Right forelimb (tissue), 1 donor: ENCODE results near the gene CASK.
"Not testable (repeated sequence)": the region's sequence is repeated elsewhere in the genome, so short reads cannot be mapped to it uniquely, and the experiment has no call there.

Experiments used
- DNase-seq: peaks from one replicate; pipeline ENCODE4 v3.0.0-alpha.2; 2018

The CASK gene

DNA sequence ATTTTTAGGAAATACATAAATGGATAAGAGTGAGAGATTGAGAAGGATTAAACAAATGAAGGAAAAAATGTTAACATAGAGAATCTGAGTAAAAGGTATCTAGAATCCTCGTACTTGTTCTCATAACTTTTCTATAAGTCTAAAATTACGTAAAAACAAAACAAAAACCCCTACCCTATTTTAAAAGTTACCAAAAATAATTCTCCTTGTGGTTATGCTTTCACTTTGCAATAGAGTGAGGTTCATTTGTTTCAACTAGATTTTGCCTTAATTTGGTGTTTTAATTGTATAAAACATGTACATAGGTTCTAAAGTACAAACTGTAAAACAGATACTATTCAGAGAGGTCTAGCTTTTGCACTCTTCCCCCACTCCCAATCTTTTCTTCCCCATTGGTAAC, 238.4 kb downstream of the CASK start:
- DNase-seq: no peak

DNA sequence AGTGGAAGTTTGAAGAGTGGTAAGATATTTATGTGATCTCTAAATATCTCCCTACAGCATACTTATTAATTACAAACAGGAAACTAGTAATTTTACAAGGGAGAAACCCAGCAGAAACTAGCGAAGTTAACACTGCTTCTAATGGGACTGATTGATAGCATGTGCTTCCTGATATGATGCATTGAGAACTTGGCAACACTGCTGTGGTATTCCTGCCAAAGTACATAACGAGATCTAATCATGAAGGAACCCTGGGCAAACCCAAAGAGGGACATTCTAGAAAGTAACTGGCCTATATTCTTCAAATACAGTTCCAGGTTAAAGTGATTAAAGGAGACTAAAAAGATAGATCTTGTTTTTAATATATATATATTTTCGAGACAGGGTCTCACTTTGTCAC, 239.2 kb downstream of the CASK start:
- DNase-seq: no peak

DNA sequence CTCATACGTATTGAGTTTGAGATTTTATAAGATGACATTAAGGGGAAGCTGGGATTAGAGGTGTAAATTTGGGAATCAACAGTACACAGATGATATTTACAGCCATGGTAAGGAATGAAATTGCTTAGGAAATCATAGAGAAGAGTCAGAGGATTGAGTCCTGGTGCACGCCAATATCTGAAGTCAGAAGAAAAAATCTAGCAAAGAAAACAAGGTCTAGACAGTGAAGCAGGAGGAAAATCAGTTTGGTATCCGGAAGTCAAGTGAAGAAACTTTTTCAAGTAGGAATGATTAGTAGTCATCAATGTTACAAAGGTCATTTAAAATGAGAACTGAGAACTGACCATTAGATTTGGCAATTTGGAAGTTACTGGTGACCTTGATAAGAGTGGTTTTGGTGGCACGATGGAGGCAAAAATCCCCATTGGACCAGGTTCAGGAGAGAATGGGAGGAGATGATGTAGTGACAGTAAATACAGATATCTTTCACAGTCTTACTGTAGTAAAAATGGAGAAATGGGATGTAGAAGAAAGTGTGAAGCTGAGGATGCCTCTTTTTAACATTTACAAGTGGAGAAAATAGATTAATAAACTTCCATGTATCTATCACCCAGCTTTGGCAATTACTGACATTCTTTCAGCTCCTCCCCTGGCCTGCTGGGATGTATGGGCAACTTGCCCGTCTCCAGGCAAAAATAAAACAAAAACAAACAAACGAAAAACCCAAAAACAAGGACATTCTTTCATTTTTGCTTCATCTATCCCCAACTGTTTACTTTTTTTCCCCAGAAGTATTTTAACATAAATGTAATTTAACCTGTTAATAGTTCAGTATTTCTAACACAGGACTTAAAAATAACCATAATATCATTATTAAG, 245.9 kb downstream of the CASK start:
- DNase-seq: no peak

DNA sequence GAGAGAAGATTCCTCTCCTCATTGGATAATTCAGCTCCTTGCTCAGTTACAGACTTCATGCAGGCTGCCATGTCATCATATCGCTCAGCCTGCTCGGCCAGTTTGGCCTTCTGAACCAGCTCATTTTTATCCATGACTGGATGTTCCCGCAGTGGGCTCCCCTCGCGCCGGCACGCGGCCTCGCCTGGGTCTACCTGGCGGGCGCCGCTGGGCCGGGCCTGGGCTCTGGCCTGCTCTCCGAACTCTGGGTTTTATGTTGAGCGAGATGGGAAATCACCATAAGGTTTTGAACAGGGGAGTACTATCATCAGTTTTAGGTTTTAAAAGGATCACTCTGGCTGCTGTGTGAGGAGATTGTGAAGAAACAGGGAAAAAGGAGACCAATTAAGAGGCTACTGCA, 247.0 kb downstream of the CASK start:
- not testable (repeated sequence) for DNase-seq

DNA sequence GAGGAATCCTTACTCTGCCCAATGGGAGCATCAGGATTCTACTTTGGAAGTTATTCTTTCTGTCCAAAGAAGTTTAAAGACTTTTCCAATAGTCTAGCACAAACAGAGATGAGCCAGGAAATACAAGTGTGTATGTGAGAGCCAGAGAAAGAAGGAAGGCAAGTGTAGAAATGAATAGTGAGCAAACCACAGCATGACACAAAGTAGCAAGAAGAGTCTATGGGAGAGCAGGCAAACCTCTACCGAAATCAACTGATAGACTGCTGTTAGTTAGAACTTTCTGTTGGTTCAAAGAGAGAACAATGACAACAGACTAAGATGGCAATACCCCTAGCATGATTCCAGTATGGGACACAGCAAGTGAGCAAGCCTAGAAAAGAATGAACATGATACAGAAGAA, 250.7 kb downstream of the CASK start:
- DNase-seq: no peak

DNA sequence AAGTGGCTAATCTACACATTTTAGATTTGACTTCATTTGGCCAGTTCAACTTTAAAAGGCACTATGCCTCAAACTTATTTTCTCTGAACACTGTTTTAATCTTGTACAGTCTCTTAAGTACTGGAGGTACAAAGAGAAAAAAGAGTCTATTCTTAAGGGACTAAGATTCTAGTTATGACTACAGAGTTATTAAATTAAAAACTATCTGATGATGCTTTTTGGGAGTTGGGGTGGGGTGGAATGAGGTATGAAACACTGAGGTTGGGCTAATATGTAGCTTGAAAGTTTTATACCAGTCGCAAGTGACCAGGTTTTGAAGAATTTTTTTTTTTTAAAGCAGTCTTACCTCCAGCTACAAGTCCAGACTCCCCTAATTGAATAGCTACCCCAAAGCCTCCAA, 252.3 kb downstream of the CASK start:
- DNase-seq: no peak

DNA sequence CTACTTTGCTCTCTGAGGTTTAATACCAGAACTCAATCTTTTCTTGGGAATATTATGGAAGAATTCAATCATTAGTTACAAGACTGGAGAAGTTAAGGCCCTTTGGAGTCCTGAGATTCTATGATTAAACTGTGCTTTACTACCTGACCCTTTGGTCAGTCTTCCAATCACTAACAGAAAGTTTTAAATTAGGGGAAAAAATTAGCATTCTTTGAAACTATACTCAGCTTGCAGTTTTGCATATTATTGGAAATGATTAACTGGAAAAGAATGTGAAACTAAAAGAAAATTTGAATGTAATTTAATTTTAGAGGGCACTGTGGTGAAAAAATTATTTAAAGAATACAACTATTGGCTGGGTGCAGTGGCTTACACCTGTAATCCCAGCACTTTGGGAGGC, 253.2 kb downstream of the CASK start:
- DNase-seq: no peak

DNA sequence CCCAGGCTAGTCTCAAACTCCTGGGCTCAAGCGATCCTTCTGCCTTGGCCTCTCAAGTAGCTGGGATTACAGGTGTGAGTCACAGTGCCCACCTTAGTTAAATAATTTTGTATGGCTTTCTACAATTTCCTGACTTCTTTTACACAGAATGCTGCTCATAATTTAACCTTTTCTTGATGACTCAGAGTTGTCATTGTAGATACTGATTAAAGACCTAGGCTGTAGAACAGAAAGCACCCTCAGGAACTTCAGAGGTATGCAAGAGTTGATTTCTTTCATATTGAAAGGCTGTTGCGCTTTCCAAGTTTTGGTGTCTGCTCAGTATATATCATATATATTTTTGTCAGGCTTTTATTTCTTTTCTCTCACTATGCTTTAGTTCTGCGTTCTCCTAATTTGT, 255.7 kb downstream of the CASK start:
- no peak for DNase-seq

DNA sequence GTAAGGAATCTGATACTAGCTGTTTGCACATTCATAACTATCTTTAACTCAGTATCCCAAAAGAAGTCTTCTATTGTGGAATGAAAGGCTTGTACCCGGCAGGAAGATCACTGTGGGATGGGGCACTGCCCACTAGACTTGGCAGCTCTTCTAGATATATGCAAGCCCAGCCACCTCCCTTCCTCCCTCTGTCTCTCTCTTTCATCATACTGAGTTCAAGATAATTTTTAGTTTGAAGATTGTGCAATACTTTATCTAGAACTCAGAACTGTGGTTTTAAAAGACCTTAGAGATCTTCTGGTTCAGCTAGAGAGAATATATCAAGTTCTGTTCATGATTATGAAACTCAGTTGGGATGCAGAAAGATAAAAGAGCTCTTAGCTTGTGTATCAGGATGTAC, 257.1 kb downstream of the CASK start:
- DNase-seq: no peak

DNA sequence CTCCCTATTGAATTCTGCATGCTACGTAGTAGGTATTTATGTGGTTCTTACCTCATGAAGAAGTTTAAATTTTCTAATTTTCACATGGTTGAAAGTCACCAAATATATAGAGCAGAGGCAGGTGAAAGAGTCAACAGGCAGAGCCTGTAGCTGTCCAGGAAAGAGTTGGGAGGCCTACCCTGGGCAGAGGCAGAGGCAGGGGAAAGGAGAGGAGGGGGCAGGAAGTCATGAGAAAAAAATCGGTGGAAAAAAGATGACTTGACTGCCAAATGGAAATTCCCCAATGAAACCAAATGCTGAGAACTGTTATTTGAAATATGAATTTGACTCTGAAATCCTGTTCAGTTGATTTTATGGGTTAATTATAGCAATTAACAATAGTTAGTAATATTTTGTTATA, 257.7 kb downstream of the CASK start:
- DNase-seq: no peak

DNA sequence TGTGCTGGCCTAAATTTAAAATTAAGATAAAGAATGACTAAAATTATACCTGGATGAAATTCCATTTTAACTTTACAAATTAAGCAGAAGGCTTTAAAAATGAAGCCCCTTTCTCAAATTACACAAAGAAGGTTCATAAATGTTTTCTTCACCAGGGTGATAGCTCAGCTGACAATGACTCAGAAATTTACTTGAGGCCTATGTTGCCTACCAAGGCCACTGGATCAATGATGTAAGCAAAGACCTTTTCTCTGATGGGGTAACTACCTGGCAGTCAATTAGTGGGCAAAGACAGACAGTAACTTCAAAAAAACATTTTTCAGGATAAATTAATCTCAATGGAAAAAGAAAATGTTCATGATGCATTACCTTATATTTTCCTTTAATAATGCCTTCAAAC, 258.4 kb downstream of the CASK start:
- DNase-seq: no peak

DNA sequence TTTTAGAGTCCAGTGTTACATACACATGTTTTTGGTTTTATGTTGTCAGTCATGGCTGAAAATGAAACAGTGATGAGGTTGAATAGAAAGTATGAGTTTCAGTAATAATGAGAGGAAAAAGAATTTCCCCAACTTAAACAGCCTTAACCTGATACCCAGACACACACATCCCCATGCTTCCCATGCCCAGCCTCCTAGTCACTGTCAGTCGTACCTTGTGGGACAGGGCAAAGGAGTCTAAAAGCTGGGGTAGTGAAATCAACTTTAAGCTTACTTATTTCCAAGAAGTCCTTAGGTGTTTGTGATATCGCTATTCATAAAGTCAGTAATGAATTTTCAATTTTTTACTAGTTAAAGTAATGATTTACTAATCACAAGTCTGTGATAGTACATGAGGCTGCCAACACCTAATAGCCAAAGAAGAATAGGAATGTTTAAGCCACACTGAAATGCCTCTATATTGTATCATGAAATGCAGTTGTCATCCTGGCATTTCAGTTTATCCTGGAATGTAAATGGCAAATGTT, 258.9 kb downstream of the CASK start:
- DNase-seq: no peak

DNA sequence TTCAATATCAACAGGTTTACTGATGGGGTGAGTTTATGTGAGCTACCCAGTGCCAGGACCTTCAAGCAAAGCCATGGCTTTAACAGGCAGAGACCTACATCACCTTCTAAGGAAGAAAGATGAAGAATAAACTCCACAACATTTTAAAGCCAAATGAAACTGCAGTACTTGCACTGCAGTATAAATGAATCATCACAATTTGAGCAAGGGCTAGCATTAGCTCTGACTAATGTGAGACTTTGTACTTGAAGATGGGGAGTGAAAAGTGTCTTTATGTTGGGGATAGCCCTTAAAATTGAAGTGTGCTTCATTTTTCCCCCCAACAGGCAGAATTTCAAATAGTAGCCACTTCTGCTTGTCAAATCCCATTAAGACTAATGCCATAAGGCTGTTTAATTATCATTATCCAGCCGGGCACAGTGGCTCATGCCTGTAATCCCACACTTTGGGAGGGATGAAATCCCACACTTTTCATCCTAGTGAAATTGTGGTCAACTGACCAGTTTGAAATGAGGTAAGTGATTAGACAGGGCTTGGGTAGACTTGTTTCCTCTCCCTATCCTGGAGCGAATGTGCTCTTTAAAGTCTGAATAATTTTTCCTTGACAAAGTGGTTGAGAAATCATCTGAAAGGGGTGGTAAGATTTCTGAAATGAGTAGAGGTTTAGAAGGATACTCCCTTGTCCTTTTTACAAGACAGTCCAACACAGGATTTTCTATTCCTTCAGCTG, 261.8 kb downstream of the CASK start:
- DNase-seq: no peak

DNA sequence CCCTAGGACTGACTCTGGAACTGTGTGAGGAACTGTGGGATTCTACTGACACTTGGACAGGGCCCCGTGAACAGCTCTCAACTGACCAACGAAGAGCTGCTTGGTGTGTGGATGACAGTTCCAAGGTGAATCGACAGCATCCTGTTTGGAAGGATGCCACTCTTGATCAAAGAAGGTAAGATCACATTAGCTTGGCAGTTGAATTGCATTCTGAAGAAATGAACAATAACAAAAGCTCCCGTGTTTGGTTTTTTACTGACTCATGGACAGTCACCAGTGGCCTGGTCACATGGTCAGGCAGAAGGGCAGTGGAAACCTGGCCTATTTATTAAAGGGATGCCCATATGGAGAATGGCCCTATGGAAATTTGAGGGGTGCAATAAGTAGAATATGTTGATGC, 267.7 kb downstream of the CASK start:
- DNase-seq: no peak

DNA sequence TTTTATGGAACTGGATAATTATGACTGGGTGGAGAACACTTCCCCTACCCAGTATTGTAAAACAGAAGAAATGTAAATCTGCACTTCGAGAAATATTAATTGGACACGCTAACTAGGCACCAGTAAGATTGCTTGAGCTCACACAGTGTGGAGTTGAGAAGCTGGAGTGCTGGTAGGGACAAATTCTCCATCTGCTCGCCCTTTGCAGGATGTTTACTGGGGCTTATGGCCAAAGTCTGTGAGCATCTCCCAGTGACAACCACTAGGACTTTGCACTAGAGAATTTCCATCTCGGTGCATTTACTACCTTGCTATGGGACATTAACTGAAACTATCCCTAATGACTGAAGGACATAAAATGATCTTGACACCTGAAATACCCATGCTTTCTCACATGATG, 268.3 kb downstream of the CASK start:
- no peak for DNase-seq

DNA sequence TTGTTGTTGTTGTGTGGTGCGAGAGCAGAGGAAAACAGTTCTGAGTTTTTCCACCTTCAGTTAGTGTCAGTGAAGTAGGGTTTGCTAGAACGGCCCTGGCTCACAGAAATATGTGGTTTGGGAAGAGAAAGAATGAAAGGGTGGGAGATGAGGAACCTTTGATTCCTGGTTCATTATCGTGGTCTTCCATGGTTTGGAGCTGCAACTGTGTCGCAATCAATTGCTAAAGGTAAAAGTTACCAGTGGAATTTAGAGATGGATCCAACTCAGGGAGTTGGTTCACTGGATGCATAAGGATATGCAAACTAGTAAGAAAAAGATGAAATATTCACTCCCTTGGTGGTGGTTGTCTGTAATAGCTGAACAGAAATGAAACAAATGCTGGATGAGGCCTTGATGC, 270.2 kb downstream of the CASK start:
- DNase-seq: no peak

DNA sequence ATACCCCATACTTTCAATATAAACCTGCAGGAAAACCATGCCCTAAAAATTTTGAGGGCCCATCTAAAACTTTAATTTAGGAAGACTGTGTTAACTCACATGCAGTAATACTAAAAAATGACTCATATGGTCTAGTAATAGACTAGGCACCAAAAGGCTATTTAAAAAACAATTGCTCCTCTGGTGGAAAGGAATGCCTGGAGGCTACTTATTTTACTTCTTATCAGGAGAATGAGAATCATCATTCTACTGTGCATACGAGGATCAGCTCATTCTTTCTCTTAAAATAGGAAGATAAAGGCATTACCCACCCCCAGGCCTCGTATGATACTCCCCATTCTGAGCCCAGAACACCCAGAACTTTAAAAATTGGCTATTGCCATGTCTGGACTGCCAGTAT, 277.2 kb downstream of the CASK start:
- not testable (repeated sequence) for DNase-seq

DNA sequence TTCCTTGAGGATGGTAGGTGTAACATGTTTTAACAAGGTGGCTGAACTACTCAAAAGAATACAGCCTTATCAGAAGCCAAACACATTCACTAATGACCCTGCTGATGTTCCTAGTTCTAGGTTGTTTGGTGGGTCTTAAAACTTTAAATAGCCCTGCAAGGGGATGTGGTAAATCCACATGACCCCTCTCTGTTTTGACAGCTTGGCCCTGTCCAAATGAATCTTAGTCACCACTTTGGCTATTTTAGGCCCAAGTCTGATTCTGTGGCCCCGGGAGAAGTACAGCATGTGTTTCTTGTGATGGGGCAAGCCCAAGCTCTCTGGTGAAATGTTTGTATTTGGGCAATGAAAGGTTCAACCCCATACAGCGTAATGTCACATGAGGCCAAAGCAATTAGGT, 289.1 kb downstream of the CASK start:
- DNase-seq: no peak

DNA sequence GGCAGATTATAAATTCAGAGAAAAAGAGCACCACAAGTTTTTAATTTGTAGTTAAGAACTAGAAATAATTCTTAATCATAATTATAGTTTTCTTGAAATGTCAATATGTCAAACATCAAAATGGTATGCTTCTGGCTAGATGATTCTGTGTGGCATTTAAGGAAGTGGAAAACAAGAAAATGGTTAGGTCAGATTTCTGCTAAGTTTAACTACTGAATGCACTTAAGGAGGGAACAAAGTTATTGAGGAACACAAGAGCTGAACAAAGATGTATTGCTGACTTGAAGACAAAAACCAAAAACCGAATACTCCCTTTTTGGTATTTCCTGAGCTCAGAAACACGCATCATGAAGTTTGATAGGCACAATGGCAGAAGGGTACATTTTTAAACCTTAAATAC, 293.3 kb downstream of the CASK start:
- no peak for DNase-seq

DNA sequence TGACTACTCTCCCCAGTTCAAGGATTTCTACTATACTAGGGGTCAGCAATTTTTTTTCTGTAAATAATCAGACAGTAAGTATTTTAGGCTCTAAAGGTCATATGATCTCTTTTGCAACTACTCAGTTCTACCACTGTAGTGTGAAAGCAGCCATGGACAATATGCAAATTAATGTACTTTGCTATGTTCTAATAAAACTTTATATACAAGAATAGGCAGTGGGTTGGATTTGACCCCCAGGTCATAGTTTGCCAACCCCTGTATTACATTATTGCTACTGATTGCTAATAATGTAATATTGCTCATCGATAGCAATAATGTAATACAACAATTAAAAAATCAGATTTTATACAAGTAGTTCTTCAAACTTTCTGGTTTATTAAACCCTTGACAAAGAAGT, 293.8 kb downstream of the CASK start:
- DNase-seq: no peak

DNA sequence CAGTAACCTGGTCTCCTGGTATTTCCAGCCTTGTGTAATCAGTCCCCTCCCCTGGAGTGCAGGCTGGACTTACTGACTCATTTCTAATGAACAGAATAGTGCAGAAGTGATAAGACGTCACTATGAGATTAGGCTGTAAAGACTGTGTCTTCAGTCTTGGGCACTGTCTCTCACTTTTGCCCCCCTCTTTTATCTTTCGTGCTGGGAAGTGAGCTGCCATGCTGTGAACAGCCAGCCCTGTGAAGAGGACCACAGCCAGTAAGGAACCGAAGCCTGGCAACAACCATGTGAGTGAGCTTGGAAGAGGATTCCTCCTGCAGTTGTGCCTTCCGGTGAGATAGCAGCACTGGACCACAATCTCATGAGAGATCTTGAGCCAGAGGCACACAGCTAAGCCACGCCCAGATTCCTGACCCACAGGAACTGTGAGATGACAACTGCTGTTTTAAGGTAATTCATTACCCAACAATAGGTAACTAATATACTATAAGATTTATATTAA, 302.1 kb downstream of the CASK start:
- DNase-seq: no peak

DNA sequence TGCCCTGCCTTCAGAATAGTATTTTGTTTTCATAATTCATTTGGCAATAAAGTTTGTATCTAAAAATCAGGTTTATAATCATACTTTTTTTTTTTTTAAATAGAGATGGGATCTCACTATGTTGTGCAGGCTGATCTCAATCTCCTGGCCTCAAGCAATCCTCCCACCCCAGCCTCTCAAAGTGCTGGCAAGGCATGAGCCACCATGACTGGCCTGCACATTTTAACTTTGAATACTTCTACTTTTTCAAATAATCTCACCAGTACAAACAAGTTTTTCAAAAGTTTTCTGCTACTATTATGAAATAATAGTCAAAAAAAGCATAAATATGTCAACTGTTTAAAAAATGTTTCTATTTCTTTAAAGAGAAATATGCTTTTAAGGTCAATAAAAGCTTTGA, 304.1 kb downstream of the CASK start:
- DNase-seq: no peak

DNA sequence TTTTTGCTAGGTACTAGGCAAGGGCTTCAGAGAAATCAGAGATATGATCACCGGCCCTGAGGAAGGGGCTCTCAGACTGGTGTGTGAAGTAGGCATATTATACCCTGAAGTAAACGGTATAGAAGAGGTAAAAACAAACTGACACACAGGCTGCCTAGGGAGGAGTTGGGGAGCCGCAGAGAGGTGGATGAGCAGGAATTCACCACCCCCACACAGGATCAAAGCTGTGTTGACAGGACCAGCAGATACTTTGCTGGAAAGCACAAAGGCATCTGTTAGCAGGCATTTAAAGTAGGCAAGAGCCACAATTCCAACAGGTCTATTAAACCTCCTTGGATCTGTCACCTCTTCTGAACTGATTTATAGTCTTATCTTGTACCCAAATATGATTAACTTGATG, 306.4 kb downstream of the CASK start:
- no peak for DNase-seq

DNA sequence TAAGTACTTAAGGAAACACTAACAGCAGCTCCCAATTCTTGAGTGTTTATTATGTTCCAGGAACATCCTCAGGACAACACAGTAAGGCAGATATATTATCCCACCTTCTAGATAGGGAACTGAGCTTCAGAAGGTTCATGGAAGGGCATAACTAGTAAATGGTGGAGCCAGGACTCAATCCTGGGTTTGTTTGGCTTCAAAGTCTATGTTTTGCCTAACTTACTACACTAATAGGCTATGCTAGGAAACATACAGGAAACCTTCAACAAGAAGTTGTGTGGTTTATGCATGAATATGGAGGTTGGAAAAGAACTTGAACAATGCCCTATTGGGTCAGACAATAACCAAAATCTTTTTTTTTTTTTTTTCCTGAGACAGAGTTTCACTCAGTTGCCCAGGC, 307.1 kb downstream of the CASK start:
- DNase-seq: no peak
